Endothelial cell of umbilical vein (primary cell): ENCODE data around the gene SMIM44. TPM values are rescaled to one million over a fixed set of nuclear protein-coding genes. Genes with fewer than 3 reads are reported as not detected.

Source experiments
- BruUV-seq: library from RNA; stranded (reverse); fragments of 400-500 nt; replicated peaks from 2 replicates; lab custom pipeline; 2021; lab: Mats Ljungman, UMichigan
- CTCF ChIA-PET: fragments of 300-600, 350-600 bp; sonication (Branson Sonifier 250); formaldehyde crosslinking; loops from one replicate; lab custom pipeline; 2021; ENCODE audit warnings: antibody characterized with exemption, inconsistent platforms; lab: Charles Lee
- POLR2A ChIA-PET: fragments of 300-600, 350-600 bp; sonication (Branson Sonifier 250); formaldehyde crosslinking; loops from one replicate; lab custom pipeline; 2021; ENCODE audit warnings: antibody characterized with exemption, inconsistent platforms; lab: Charles Lee
- DNase-seq: peaks from one replicate; pipeline ENCODE4 v3.0.0-alpha.2; 2011; ENCODE audit warnings: low read depth, low spot score
- FAIRE-seq: peaks from 2 replicates; lab custom pipeline; 2011; peaks lifted over from hg19 to GRCh38; lab: Jason Lieb, UNC
- H2AFZ ChIP-seq: 2 replicates; pipeline ENCODE4 v1.6.0; 2012; ENCODE audit warnings: low read depth, low read length, control low read depth, inconsistent platforms
- H3K27ac ChIP-seq: 2 replicates; pipeline ENCODE4 v1.5.1; 2011; ENCODE audit warnings: low read depth, mild to moderate bottlenecking, control low read depth, low read length, moderate library complexity; ENCODE audit not compliant: insufficient read depth
- H3K27me3 ChIP-seq, 2 experiments: 2 replicates each; pipeline versions ENCODE4 v1.6.0 to v1.6.1; 2011; ENCODE audit warnings: low read length in 2 of 2, mixed read lengths in 1 of 2; ENCODE audit not compliant: control insufficient read depth in 2 of 2, insufficient read depth in 2 of 2
- H3K36me3 ChIP-seq, 2 experiments: 2 replicates in 1 of 2; 3 replicates in 1 of 2; pipeline ENCODE4 v1.5.1; 2011; ENCODE audit warnings: low read length in 2 of 2, mild to moderate bottlenecking in 1 of 2, moderate library complexity in 1 of 2; ENCODE audit not compliant: control insufficient read depth in 2 of 2, insufficient read depth in 2 of 2; ENCODE audit errors: extremely low read depth in 1 of 2
- H3K4me1 ChIP-seq: 3 replicates; pipeline ENCODE4 v1.5.1; 2011; ENCODE audit warnings: mild to moderate bottlenecking, low read length; ENCODE audit not compliant: control insufficient read depth, insufficient read depth; ENCODE audit errors: extremely low read depth
- H3K4me2 ChIP-seq: 2 replicates; pipeline ENCODE4 v1.6.1; 2011; ENCODE audit warnings: low read length, control low read depth, mixed read lengths; ENCODE audit not compliant: insufficient read depth
- H3K4me3 ChIP-seq, 3 experiments: fragments of 200-600 bp in 1 of 3; sonication (generic), shearing (Covaris generic) in 1 of 3; replicated peaks in 1 of 3; 2 replicates each; pipeline ENCODE4 v1.5.1; 2011 to 2016; ENCODE audit warnings: control low read depth in 3 of 3, low read length in 3 of 3, mild to moderate bottlenecking in 2 of 3, inconsistent platforms in 1 of 3, low read depth in 1 of 3, moderate library complexity in 1 of 3; ENCODE audit not compliant: insufficient read depth in 1 of 3
- H3K79me2 ChIP-seq: 2 replicates; pipeline ENCODE4 v1.6.0; 2012; ENCODE audit warnings: low read length, inconsistent platforms; ENCODE audit not compliant: control insufficient read depth, insufficient read depth
- H3K9ac ChIP-seq: replicated peaks from 2 replicates; pipeline ENCODE3; 2011; ENCODE audit warnings: low read length, control low read depth; ENCODE audit not compliant: insufficient read depth; ENCODE audit errors: extremely low read depth
- H3K9me1 ChIP-seq: replicated peaks from 3 replicates; pipeline ENCODE4 v1.6.0; 2011; ENCODE audit warnings: mild to moderate bottlenecking, low read length; ENCODE audit not compliant: control insufficient read depth, insufficient read depth; ENCODE audit errors: extremely low read depth
- H3K9me3 ChIP-seq: replicated peaks from 2 replicates; pipeline ENCODE4 v1.5.1; 2012; ENCODE audit warnings: low read length, inconsistent platforms; ENCODE audit not compliant: control insufficient read depth, insufficient read depth
- H4K20me1 ChIP-seq: replicated peaks from 2 replicates; pipeline ENCODE3; 2011; ENCODE audit warnings: mild to moderate bottlenecking, low read length; ENCODE audit not compliant: control insufficient read depth, insufficient read depth; ENCODE audit errors: extremely low read depth
- EZH2 ChIP-seq: IDR thresholded peaks from 2 replicates; pipeline ENCODE4 v1.6.1; 2012; ENCODE audit warnings: borderline replicate concordance, low read depth, mild to moderate bottlenecking, moderate library complexity, low read length, inconsistent platforms; ENCODE audit not compliant: severe bottlenecking
- FOS ChIP-seq: IDR thresholded peaks from 2 replicates; pipeline ENCODE4 v1.6.1; 2011; ENCODE audit warnings: mild to moderate bottlenecking, low read length, moderate library complexity, borderline replicate concordance; ENCODE audit not compliant: insufficient read depth
- GATA2 ChIP-seq: IDR thresholded peaks from 2 replicates; pipeline ENCODE4 v1.7.0; 2011; ENCODE audit warnings: low read depth, mild to moderate bottlenecking, moderate library complexity, mixed read lengths, low read length; ENCODE audit not compliant: insufficient read length, insufficient read depth
- JUN ChIP-seq: IDR thresholded peaks from 2 replicates; pipeline ENCODE4 v1.6.1; 2011; ENCODE audit warnings: borderline replicate concordance, low read depth; ENCODE audit not compliant: insufficient read length, insufficient read depth
- MYC ChIP-seq: IDR thresholded peaks from one replicate; pipeline ENCODE4 v1.6.1; 2011; ENCODE audit warnings: mild to moderate bottlenecking, low read depth, low read length
- POLR2A ChIP-seq: IDR thresholded peaks from 2 replicates; pipeline ENCODE4 v1.6.1; 2012; ENCODE audit warnings: low read depth, mild to moderate bottlenecking, control low read depth, low read length
- POLR2AphosphoS5 ChIP-seq: IDR thresholded peaks from 2 replicates; pipeline ENCODE4 v1.6.1; 2012; ENCODE audit warnings: low read depth, mild to moderate bottlenecking, control low read depth, low read length, moderate library complexity; ENCODE audit not compliant: insufficient read depth
- dilution Hi-C: fragments of 300-500 bp; cut with MboI; formaldehyde crosslinking; loops from one replicate; pipeline ENCODE4 v1.15.0; 2019; ENCODE audit warnings: low sequenced_read_pairs; ENCODE audit not compliant: extremely low pct_ligation_motif_present
- intact Hi-C: fragments of 100-400 bp; cut with micrococcal nuclease; formaldehyde crosslinking; loops from one replicate; pipeline ENCODE4 v1.10.0; 2022
- polyA plus RNA-seq, 4 experiments: library from polyadenylated mRNA; depleted of rRNA in 3 of 4; stranded (reverse) in 3 of 4; unstranded in 1 of 4; fragments of >200 nt; gene quantifications; 2 replicates each; pipeline versions ENCODE4 v1.2.1 to v1.2.3, GENCODE V29; 2011 to 2012; ENCODE audit warnings: missing spikeins in 1 of 4
- total RNA-seq: library from RNA; stranded (reverse); gene quantifications from 2 replicates; pipeline ENCODE4 v1.2.3, GENCODE V29; 2021
- TF ChIP-seq, protein P1 (sequence below): IDR thresholded peaks from 2 replicates; pipeline ENCODE4 v1.6.1; 2011; ENCODE audit not compliant: insufficient read depth, insufficient read length
- TF ChIP-seq, protein P2 (sequence below), 2 donors: IDR thresholded peaks; 1 replicate in 1 of 2; 2 replicates in 1 of 2; pipeline ENCODE4 v1.5.1; 2011; ENCODE audit warnings: low read length in 2 of 2, mild to moderate bottlenecking in 2 of 2, moderate library complexity in 2 of 2, control low read depth in 1 of 2, inconsistent platforms in 1 of 2, low read depth in 1 of 2; ENCODE audit not compliant: insufficient read depth in 1 of 2; ENCODE audit errors: extremely low read depth in 1 of 2

SMIM44 gene
- total and polyA plus RNA-seq, 2 donors (not counting 3 experiments of a cell fraction or from before 2014, with no cell fraction given): not detected

DNA sequence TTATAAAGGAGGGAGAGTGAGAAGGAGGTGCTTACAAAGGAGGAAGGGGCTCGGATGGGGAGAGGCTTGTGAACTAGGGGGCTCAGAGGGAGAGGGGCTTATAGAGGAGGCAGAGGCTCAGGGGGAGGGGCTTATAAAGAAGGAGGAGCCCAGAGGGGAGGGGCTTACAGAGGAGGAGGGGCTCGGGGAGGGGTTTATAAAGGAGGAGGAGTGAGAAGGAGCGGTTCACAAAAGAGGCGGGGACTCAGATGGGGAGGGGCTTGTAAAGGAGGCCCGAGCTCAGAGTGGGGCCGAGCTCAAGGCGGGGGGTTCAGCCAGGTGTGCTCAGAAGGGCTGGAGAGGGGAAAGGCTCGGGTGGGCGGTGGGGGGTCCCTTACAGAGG is 3.4 kb downstream of the SMIM44 start:
- Histone ChIP-seq H3K4me3 (no peak overlapping the region), H3K79me2 (no peaks in the 10 kb centered on the region), H3K9me3 (no peaks in the 10 kb centered on the region), H3K9ac (no peak overlapping the region), H3K4me1 (no peaks in the 10 kb centered on the region), H3K27ac (no peak overlapping the region), H3K9me1 (no peaks in the 10 kb centered on the region), H2AFZ (no peak overlapping the region), H4K20me1 (no peaks in the 10 kb centered on the region), H3K4me2 (no peak overlapping the region), H3K27me3 (peaks cover 3 to 11% of the 10 kb centered on the region in 2 experiments), H3K36me3 (no peaks in the 10 kb centered on the region)
- FAIRE-seq (no peak), DNase-seq (no peak)
- BruUV-seq: no TSS peak
- ChIA-PET CTCF (interaction anchor here (1.1 to 1.4 kb wide), 2 partner anchors 51 to 175 kb away, joined by 4 to 8 read pairs; no protein-coding TSS in a partner anchor), POLR2A (no interaction called here)
- dilution Hi-C loops (no loop called here), intact Hi-C loops (no loop called here)
- no peak for TF ChIP-seq POLR2A
- TF ChIP-seq, protein P1, sequence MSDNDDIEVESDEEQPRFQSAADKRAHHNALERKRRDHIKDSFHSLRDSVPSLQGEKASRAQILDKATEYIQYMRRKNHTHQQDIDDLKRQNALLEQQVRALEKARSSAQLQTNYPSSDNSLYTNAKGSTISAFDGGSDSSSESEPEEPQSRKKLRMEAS: no peak
- no peak for TF ChIP-seq GATA2
- TF ChIP-seq POLR2AphosphoS5: no peak
- TF ChIP-seq JUN: no peak
- TF ChIP-seq, protein P2, sequence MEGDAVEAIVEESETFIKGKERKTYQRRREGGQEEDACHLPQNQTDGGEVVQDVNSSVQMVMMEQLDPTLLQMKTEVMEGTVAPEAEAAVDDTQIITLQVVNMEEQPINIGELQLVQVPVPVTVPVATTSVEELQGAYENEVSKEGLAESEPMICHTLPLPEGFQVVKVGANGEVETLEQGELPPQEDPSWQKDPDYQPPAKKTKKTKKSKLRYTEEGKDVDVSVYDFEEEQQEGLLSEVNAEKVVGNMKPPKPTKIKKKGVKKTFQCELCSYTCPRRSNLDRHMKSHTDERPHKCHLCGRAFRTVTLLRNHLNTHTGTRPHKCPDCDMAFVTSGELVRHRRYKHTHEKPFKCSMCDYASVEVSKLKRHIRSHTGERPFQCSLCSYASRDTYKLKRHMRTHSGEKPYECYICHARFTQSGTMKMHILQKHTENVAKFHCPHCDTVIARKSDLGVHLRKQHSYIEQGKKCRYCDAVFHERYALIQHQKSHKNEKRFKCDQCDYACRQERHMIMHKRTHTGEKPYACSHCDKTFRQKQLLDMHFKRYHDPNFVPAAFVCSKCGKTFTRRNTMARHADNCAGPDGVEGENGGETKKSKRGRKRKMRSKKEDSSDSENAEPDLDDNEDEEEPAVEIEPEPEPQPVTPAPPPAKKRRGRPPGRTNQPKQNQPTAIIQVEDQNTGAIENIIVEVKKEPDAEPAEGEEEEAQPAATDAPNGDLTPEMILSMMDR (IDR thresholded peaks at IDR 0.05; ENCODE audit: extremely low read depth in 1 of 2, insufficient read depth in 1 of 2, low read depth in 1 of 2, low read length in 2 of 2): no peak
- TF ChIP-seq FOS: no peak
- no peak for TF ChIP-seq MYC
- no peak for TF ChIP-seq EZH2
